ENCODE measurements around the gene DPCD.
A peak's percentile ranks its signal among the peaks of the same experiment; 100 is the strongest.

DPCD gene

DNA sequence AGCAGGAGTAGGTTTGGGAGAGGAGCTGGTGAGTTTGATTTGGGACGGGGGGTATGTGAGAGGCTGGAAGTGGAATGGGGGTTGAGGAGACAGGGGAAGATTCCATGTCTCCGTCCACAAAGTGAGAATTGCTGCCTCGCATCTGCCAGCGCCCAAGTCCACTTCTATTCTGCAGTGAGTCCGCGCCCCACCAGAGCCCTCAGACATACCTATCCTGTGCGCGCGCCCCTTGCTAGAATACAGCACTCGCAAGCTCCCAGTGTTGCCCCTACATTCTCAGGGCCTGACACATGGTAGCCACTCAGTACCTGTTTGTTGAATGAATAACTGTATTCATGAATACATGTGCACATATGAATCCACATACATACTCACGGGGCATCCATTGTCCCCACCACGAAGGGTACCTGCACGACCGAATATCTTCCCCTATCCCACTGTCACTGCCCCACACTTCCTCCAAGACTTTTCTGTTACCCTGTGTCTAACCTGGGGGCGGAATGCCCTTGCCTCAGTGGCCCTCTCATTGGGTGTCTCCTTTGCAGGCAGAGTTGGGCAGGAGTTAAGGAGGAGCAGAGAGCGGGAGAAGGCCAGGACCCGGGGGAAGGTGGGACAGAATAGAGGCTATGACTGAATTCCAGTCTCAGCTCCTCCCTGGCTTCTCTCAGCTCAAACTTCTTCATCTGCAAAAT is 19.9 kb upstream of the DPCD start:
- TF ChIP-seq, protein P1, sequence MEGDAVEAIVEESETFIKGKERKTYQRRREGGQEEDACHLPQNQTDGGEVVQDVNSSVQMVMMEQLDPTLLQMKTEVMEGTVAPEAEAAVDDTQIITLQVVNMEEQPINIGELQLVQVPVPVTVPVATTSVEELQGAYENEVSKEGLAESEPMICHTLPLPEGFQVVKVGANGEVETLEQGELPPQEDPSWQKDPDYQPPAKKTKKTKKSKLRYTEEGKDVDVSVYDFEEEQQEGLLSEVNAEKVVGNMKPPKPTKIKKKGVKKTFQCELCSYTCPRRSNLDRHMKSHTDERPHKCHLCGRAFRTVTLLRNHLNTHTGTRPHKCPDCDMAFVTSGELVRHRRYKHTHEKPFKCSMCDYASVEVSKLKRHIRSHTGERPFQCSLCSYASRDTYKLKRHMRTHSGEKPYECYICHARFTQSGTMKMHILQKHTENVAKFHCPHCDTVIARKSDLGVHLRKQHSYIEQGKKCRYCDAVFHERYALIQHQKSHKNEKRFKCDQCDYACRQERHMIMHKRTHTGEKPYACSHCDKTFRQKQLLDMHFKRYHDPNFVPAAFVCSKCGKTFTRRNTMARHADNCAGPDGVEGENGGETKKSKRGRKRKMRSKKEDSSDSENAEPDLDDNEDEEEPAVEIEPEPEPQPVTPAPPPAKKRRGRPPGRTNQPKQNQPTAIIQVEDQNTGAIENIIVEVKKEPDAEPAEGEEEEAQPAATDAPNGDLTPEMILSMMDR (IDR thresholded peaks at IDR 0.05; ENCODE audit: insufficient read depth, missing control alignments): no peak
- DNase-seq (ENCODE audit: insufficient read length, low spot score) (no peak), FAIRE-seq (no peak)

DNA sequence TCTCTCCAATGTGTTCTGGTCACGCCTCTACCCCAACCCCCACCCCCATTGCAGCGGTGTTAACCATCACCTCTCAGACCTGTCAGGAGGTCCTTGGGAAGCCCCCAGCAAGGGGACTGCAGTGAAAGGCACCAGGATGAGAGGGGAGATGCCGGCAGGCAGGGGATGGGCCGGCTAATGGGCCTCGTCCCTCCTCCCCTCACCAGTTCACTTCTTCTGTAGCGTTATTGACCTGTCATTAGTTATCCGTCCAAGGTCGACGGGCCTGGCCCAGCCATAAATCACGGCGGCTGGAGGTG is 18.8 kb upstream of the DPCD start:
- FAIRE-seq: no peak
- TF ChIP-seq, protein P1 (IDR thresholded peaks at IDR 0.05; ENCODE audit: insufficient read depth, missing control alignments): no peak
- DNase-seq (ENCODE audit: insufficient read length, low spot score): no peak

DNA sequence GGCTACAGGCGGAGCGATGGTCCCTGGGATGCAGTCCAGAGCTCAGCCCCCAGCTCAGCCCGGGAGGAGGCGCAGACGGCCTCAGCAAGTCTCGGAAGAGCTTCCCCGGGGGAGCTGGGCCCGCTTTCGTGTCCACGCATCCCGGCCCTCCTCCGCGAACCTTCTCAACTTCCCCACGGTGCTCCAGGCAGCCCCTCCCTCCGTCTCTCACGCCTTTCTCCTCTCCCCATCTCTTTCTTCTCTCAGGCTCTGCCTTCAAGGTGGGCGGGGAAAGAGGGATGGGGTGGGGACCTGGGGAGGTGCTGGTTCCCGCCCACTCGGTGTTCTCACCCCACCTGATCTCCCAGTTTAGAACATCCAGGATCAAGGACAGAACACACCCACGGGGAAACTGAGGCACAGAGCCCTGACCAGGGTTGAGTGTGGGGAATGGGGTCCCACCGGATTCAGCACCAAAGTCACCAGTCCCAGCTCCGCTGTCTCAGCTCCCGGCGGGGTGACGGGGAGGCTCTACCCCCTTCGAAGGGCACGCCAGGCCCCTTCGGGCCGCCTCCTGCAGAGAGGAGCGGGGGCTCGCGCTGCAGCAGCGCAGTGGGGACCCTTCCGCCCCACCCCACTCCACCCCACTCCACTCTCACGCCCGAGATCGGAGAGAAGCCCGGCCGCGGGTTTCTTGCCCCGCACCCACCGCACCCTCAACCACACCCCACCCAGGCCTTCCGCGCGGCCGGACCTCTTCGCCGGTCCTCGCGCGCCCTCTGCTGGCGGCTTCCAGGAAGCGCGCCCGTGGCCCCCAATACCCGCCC is 18.3 kb upstream of the DPCD start:
- DNase-seq (ENCODE audit: insufficient read length, low spot score) (peak; percentile 88), FAIRE-seq (no peak)
- TF ChIP-seq, protein P1 (IDR thresholded peaks at IDR 0.05; ENCODE audit: insufficient read depth, missing control alignments): peak; percentile 63

DNA sequence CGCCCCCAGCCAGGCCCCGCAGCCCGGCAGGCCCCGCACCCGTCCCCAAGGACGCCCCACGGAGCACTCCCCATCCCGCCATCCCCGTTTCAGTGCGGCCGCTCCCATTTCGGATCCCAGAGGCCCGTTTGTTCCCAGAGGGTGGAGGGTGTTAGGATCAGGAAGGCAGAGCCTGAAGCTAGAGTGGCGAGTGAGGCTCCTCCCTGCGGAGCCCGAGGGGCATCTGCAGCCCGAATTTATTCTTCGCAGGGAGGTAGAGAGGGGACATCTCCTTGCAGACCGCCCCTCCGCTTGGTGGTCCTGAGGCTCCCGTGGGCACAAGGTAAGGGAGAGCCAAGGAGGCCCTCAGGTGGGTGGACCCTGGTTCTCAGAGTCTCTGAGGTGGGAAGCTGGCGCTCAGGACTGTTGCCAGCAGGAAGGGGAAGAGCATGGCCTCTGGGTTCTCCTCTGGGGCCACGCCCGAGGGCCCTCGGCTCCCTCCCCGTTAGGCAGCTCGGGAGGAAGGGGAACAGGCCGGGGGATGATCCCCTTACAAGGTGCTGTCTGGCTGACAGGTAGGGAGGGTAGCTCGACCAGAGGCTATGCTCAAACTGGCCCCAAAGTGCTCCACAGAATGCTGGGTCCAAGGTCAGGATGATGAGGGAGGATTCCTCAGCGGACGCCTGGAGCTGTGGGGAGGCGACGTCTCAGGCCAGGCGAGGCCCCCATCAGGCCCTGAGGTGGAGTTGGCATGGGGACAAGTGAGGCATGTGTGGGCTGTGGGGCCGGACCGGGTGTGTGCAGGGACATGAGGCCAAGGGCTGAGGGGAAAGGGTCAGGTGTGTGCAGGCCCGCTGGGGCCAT is 17.5 kb upstream of the DPCD start:
- DNase-seq (ENCODE audit: insufficient read length, low spot score): no peak
- FAIRE-seq: no peak
- TF ChIP-seq, protein P1 (IDR thresholded peaks at IDR 0.05; ENCODE audit: insufficient read depth, missing control alignments): peak; percentile 2

DNA sequence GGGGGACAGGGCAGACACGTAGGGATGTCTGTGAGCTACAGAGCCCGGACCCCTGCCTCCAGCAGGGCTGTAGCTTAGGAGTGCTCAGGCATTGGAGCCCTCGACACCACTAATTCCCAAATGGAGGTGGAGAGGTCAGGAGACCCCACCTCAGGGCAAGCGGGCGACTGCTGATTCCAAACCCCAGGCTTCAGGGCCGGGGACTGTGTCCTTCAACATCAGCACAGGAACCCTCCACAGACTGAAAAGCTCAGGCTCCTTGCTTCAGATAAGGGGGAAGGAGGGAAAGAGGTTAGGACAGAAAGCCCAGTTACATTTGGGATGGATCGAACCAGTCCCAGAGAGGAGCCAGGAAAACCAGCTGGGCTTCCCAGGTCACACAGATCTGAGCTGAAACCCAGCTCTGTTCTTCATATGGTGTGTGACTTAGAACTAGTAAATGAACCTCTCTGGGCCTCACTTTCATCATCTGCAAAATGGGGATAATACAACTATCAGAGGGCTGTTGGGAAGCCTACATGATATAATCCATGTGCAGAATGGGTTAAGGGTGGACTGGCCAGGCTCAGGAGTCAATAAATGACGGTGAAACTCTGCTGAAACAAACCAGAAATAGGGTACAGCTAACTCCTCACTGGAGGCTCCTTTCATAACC is 16.7 kb upstream of the DPCD start:
- no peak for DNase-seq (ENCODE audit: insufficient read length, low spot score)
- TF ChIP-seq, protein P1 (IDR thresholded peaks at IDR 0.05; ENCODE audit: insufficient read depth, missing control alignments): no peak
- no peak for FAIRE-seq

DNA sequence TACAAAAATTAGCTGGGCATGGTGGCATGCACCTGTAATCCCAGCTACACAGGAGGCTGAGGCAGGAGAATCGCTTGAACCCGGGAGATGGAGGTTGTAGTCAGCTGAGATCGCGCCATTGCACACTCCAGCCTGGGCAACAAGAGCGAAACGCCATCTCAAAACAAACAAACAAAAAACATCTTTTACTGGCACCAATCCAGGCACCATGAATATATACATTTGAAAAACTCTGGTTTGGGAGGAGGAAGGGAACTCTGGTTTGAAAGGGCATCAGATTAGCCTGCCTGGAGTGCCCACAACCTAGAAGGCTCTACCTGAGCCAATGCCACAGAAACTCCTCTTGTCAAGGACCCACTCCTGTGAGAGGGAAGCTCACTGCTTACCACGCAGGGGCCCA is 16.0 kb upstream of the DPCD start:
- FAIRE-seq (no peak), DNase-seq (ENCODE audit: insufficient read length, low spot score) (no peak)

More for the DNA sequence above, 16.0 kb upstream of the DPCD start:
- TF ChIP-seq, protein P1 (IDR thresholded peaks at IDR 0.05; ENCODE audit: insufficient read depth, missing control alignments): no peak
